Adipose tissue (tissue), 3 donors: ENCODE results near the gene CD82. TPM values are rescaled to one million over a fixed set of nuclear protein-coding genes. Genes with fewer than 3 reads are reported as not detected.

Experiments
- H3K27ac ChIP-seq: one replicate; pipeline ENCODE4 v1.5.1; 2013; ENCODE audit warnings: low read depth, low read length
- WGBS, 3 donors: extraction: QIAGEN DNeasy Blood & Tissue Kit; methylation state at CpG; one replicate each; pipeline ENCODE4 v1.1.7; 2013; 5-methylcytosine and 5-hydroxymethylcytosine counted together
- polyA plus RNA-seq, 3 donors: library from polyadenylated mRNA; stranded (reverse); fragments of 200-250 nt; gene quantifications; one replicate each; pipeline ENCODE4 v1.2.3, GENCODE V29; 2013
- donor health status: healthy with polysubstance abuse.
- donor health status: Bipolar disorder and iron deficiency.
- donor health status: healthy.

The CD82 gene
- polyA plus RNA-seq, 3 donors: 17.4 to 31.7 (median 30.1) TPM

DNA sequence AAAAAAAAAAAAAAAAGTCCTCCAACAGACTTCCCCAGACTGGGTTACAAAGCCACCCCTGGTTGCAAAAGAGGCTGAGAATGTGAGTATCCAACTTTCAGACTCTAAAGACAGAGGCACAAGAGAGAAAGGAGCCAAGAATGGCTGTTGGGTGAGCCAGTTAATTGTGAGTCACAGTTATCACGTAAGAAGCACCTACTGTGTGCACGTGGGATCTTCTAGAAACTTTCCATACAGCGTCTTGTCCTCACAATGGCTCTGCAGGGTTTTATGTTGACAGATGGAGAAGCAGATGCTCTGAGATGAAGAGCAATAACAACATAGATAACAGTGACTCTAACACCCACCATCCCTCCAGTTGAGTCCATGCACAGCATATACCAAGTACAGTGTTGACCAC is 41.0 kb downstream of the CD82 start:
- 87 to 94% (median 94%) methylated on average over 3 of the region's 3 CpGs for WGBS, 3 donors
- no peak overlapping the region for H3K27ac ChIP-seq

GRCh38 chr11:44607319-44607962 is 42.0 kb downstream of the CD82 start:
- WGBS, 3 donors: 85 to 90% (median 90%) methylated on average over 6 of the region's 6 CpGs
- no peak overlapping the region for H3K27ac ChIP-seq

DNA sequence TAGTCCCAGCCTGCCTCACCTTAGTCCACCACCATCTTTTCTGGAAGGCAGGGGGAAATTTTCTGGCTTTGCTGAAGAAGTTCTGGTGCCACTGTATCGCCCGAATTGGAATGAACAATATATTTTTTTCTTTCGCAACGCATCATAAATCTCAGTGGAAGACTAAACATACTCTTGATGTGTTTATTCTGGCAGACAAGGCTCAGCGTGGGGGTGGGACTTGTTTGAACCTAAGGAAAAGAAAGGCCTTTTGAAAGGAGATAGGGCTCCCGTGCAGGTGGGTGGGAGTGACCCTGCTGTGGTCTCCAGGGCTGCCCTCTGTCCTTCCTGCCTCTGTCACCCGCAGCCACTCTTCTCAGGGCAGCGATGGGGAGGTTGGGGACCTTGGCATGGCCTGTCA is 42.5 kb downstream of the CD82 start:
- WGBS, 3 donors: 77 to 84% (median 82%) methylated on average over 8 of the region's 8 CpGs
- H3K27ac ChIP-seq: no peak overlapping the region

- no peak overlapping the region for H3K27ac ChIP-seq
- 83 to 91% (median 87%) methylated on average over 9 of the region's 9 CpGs for WGBS, 3 donors
Measured at GRCh38 chr11:44608651-44608990, 43.2 kb downstream of the CD82 start.

- WGBS, 3 donors: 73 to 77% (median 75%) methylated on average over 11 of the region's 11 CpGs
- no peak overlapping the region for H3K27ac ChIP-seq
Measured at GRCh38 chr11:44608991-44609782, 43.7 kb downstream of the CD82 start.

GRCh38 chr11:44609783-44610155 is 44.3 kb downstream of the CD82 start:
- 63 to 79% (median 68%) methylated on average over 3 of the region's 3 CpGs for WGBS, 3 donors
- H3K27ac ChIP-seq: no peak overlapping the region

GRCh38 chr11:44610186-44610955 is 44.9 kb downstream of the CD82 start:
- H3K27ac ChIP-seq: no peak overlapping the region
- 88 to 94% (median 91%) methylated on average over 9 of the region's 9 CpGs for WGBS, 3 donors

DNA sequence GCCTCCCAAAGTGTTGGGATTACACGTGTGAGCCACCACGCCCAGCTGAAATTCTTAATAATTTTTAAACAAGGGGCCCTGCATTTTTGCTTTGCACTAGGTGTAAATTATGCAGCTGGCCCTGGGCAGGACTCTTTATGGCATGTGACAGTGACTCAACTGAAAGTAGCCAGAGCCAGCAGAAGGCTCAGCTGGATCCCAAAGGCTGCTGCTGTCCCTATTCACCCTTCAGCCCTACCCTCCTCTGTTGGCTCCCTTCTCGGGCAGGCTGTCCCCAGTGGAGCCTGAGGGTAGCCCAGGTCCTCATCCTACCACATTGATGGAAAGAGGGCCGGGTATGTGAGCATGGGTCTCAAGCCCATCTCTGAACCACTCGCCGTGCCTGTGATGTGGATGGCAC is 45.6 kb downstream of the CD82 start:
- whole genome bisulfite sequencing, 3 donors: 82 to 90% (median 85%) methylated on average over 6 of the region's 6 CpGs
- no peak overlapping the region for H3K27ac ChIP-seq

DNA sequence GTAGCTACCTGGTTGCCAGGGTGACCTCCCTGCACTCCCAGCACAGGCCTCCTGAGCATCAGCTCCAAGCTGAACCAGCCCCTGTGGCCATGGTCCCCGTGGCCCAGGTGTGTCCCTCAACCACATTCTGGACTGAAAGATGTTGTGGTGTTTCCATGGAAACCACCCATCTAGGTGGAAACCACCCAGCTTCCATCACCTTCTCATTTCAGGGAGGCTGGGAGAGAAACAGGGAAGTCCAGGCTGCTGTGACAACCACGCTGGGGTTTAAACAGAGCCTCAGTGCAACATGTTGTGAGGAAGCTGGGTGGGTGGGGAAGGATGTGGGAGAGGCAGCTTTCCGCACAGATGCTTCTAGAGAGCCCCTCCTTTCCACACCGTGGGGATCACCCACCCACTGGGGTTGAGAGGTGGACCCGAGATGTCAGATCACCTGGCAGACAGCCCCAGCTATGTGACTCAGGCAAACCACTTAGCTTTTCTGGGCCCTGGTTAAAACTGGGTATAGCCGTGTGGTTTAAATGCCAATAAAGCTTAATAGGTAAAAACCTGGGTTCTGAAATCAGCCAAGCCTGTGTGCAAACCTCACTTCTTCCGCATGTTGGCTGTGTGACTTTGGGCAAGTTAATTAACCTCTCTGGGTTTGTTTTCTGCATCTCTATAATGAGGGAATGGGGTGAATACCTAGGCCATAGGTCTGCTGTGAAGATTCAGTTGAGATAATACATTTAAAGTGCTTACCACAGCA is 46.4 kb downstream of the CD82 start:
- 48 to 69% (median 50%) methylated on average over 7 of the region's 7 CpGs for WGBS, 3 donors
- H3K27ac ChIP-seq: no peak overlapping the region

DNA sequence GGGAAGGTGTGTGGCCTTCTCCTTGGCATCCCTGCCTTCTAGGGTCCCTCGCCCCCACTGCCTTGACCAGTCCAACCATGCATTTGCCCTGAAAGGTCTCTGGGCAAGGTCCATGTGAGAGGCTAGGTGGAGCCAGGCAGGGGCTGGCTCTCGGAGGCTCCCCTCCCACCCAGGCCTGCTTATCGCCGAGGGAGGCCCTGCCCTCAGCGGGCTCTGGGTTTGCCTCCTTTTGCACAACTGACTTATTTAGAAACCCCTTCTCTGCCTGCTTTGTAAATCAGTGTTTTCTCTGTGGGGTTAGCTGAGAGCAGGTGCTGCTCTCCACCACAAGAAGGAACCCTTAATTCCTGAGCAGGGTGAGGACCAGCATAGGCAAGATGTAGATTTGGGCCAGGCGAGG is 47.7 kb downstream of the CD82 start:
- WGBS, 3 donors: 85 to 91% (median 85%) methylated on average over 6 of the region's 6 CpGs
- H3K27ac ChIP-seq: no peak overlapping the region

GRCh38 chr11:44614281-44614775 is 48.9 kb downstream of the CD82 start:
- H3K27ac ChIP-seq: no peak overlapping the region
- 87 to 94% (median 92%) methylated on average over 7 of the region's 7 CpGs for WGBS, 3 donors

DNA sequence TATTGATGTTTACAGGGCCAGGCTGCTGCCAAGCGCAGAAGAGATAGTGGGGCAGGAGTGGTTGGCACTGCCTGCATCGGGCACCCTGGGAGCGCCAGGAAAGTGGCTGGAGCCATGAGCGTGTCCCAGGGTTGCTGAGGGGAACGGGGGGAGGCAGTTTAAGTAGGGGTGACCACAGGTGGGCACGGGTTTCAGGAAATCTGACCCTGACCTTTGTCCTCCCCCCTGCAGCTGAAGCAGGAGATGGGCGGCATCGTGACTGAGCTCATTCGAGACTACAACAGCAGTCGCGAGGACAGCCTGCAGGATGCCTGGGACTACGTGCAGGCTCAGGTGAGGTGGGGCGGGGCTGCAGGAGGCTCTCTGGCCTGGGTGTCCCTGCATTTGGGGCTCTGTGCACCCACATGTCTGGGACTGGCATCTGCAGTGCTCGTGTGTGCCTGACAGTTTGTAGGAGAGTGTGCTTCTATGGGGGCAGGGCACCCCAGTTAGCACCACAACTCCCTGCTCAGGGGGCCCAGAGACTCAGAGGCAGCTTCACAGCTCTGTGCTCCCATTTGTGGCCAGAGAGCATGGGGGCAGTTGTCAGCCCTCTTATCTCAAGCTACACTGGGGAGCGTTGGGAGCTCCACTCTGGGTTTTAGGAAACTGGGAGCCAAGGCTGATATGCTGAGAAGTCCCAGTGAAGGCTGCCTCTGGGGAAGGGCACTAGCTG is 49.7 kb downstream of the CD82 start:
- 72 to 87% (median 81%) methylated on average over 15 of the region's 15 CpGs for WGBS, 3 donors
- no peak overlapping the region for H3K27ac ChIP-seq

GRCh38 chr11:44615913-44616791 is 50.7 kb downstream of the CD82 start:
- H3K27ac ChIP-seq: no peak overlapping the region
- 90 to 91% (median 91%) methylated on average over 14 of the region's 14 CpGs for WGBS, 3 donors

- H3K27ac ChIP-seq: no peak overlapping the region
- 88 to 89% (median 88%) methylated on average over 18 of the region's 18 CpGs for WGBS, 3 donors
Measured at GRCh38 chr11:44617671-44618461, 52.4 kb downstream of the CD82 start.

DNA sequence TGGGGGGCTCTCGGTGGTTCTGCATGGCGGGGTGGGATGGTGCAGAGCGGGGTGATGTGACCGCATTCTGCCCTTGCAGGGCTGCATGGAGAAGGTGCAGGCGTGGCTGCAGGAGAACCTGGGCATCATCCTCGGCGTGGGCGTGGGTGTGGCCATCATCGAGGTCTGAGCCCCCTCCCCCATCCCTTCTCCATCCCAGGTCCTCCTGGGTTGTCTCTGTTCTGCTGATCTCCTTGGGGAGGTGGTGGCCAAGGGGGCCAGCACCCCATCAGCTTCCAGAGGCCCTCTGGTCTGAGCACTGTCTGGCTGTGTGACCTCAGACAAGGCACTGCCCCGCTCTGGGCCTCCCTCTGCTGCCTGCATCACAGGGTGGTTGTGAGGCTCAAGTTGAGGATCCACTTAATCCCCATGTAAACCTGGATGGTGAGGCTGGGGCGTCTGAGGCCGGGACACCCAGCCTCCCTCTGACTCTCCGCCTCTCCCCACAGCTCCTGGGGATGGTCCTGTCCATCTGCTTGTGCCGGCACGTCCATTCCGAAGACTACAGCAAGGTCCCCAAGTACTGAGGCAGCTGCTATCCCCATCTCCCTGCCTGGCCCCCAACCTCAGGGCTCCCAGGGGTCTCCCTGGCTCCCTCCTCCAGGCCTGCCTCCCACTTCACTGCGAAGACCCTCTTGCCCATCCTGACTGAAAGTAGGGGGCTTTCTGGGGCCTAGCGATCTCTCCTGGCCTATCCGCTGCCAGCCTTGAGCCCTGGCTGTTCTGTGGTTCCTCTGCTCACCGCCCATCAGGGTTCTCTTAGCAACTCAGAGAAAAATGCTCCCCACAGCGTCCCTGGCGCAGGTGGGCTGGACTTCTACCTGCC is 53.3 kb downstream of the CD82 start:
- no peak overlapping the region for H3K27ac ChIP-seq
- WGBS, 3 donors: 93 to 95% (median 95%) methylated on average over 22 of the region's 22 CpGs

GRCh38 chr11:44620328-44620725 is 54.9 kb downstream of the CD82 start:
- WGBS, 3 donors: 84 to 93% (median 90%) methylated on average over 5 of the region's 5 CpGs
- no peak overlapping the region for H3K27ac ChIP-seq
